ENCODE results near the gene IGF1R. TPM values are rescaled to one million over a fixed set of nuclear protein-coding genes. Genes with fewer than 3 reads are reported as not detected.

Gene IGF1R
- total RNA-seq, 1 donor from 2014 or later: 28.2 TPM

GRCh38 chr15:98671060-98672008 is 23.0 kb downstream of the IGF1R start:
- peak; percentile 55 for DNase-seq (ENCODE audit: low read depth, low spot score)

- DNase-seq (ENCODE audit: low read depth, low spot score): no peak
Observed at GRCh38 chr15:98673133-98673532, 24.8 kb downstream of the IGF1R start.

- no peak for DNase-seq (ENCODE audit: low read depth, low spot score)
Observed at GRCh38 chr15:98674336-98674735, 26.0 kb downstream of the IGF1R start.

GRCh38 chr15:98676586-98677270 is 28.4 kb downstream of the IGF1R start:
- no peak for DNase-seq (ENCODE audit: low read depth, low spot score)

- no peak for DNase-seq (ENCODE audit: low read depth, low spot score)
Observed at GRCh38 chr15:98677345-98678059, 29.2 kb downstream of the IGF1R start.

- DNase-seq (ENCODE audit: low read depth, low spot score): no peak
Observed at GRCh38 chr15:98678484-98678883, 30.1 kb downstream of the IGF1R start.

- DNase-seq (ENCODE audit: low read depth, low spot score): no peak
Observed at GRCh38 chr15:98681061-98681460, 32.7 kb downstream of the IGF1R start.

- no peak for DNase-seq (ENCODE audit: low read depth, low spot score)
Observed at GRCh38 chr15:98682992-98683701, 34.8 kb downstream of the IGF1R start.

GRCh38 chr15:98683831-98684230 is 35.5 kb downstream of the IGF1R start:
- DNase-seq (ENCODE audit: low read depth, low spot score): no peak

- DNase-seq (ENCODE audit: low read depth, low spot score): no peak
Observed at GRCh38 chr15:98684436-98684835, 36.1 kb downstream of the IGF1R start.

GRCh38 chr15:98684995-98685525 is 36.7 kb downstream of the IGF1R start:
- DNase-seq (ENCODE audit: low read depth, low spot score): no peak

- no peak for DNase-seq (ENCODE audit: low read depth, low spot score)
Observed at GRCh38 chr15:98686983-98687382, 38.6 kb downstream of the IGF1R start.

- no peak for DNase-seq (ENCODE audit: low read depth, low spot score)
Observed at GRCh38 chr15:98689431-98689861, 41.1 kb downstream of the IGF1R start.

GRCh38 chr15:98690272-98690950 is 42.1 kb downstream of the IGF1R start:
- no peak for DNase-seq (ENCODE audit: low read depth, low spot score)

GRCh38 chr15:98692213-98692612 is 43.9 kb downstream of the IGF1R start:
- no peak for DNase-seq (ENCODE audit: low read depth, low spot score)

GRCh38 chr15:98694161-98694560 is 45.8 kb downstream of the IGF1R start:
- no peak for DNase-seq (ENCODE audit: low read depth, low spot score)

- DNase-seq (ENCODE audit: low read depth, low spot score): no peak
Observed at GRCh38 chr15:98698792-98699191, 50.5 kb downstream of the IGF1R start.

GRCh38 chr15:98699591-98700424 is 51.5 kb downstream of the IGF1R start:
- no peak for DNase-seq (ENCODE audit: low read depth, low spot score)

- no peak for DNase-seq (ENCODE audit: low read depth, low spot score)
Observed at GRCh38 chr15:98700519-98700918, 52.2 kb downstream of the IGF1R start.

Data from pulmonary artery endothelial cell (primary cell).